Activated naive CD8-positive, alpha-beta T cell treated with anti-CD3 and anti-CD28 coated beads, Interleukin-2, amount 50 U/mL, for 24 hours (primary cell): ENCODE results near the gene ZNF425.
"Not testable (repeated sequence)": the region's sequence is repeated elsewhere in the genome, so short reads cannot be mapped to it uniquely, and the experiment has no call there.

Experiments
- ATAC-seq: fragments of 150-1000 bp; cut with Tn5 transposase; one replicate; pipeline ENCODE4 v1.10.0; 2021
- DNase-seq: peaks from one replicate; pipeline ENCODE4 v3.0.0; 2021
- H3K27ac Mint-ChIP-seq: one replicate; pipeline ENCODE4 v1.8.0; 2021; ENCODE audit warnings: mild to moderate bottlenecking, mixed read lengths
- H3K27me3 Mint-ChIP-seq: one replicate; pipeline ENCODE4 v1.8.0; 2021; ENCODE audit warnings: mixed read lengths
- H3K36me3 Mint-ChIP-seq: one replicate; pipeline ENCODE4 v1.8.0; 2021; ENCODE audit warnings: low read depth, mixed read lengths
- H3K4me1 Mint-ChIP-seq: one replicate; pipeline ENCODE4 v1.8.0; 2021; ENCODE audit warnings: mixed read lengths
- H3K4me3 Mint-ChIP-seq: one replicate; pipeline ENCODE4 v1.8.0; 2021; ENCODE audit warnings: mild to moderate bottlenecking, moderate library complexity, mixed read lengths
- H3K9me3 Mint-ChIP-seq: one replicate; pipeline ENCODE4 v1.8.0; 2021; ENCODE audit warnings: mixed read lengths

Gene ZNF425

GRCh38 chr7:149100821-149101220 lies 25.3 kb downstream of the ZNF425 start:
- Mint-ChIP-seq H3K9me3 (no peaks in the 10 kb centered on the region), H3K27me3 (no peaks in the 10 kb centered on the region), H3K27ac (no peak overlapping the region), H3K4me1 (no peaks in the 10 kb centered on the region), H3K4me3 (no peak overlapping the region), H3K36me3 (no peaks in the 10 kb centered on the region)
- DNase-seq (no peak), ATAC-seq (no peak)

GRCh38 chr7:149099058-149099457 lies 27.1 kb downstream of the ZNF425 start:
- no peaks in the 10 kb centered on the region for H3K4me1 Mint-ChIP-seq
- no peaks in the 10 kb centered on the region for H3K9me3 Mint-ChIP-seq
- ATAC-seq (no peak), DNase-seq (no peak)
- no peak overlapping the region for H3K27ac Mint-ChIP-seq
- H3K4me3 Mint-ChIP-seq, result no peak overlapping the region
- H3K36me3 Mint-ChIP-seq, result no peaks in the 10 kb centered on the region
- no peaks in the 10 kb centered on the region for H3K27me3 Mint-ChIP-seq

GRCh38 chr7:149097088-149097487 lies 29.0 kb downstream of the ZNF425 start:
- no peaks in the 10 kb centered on the region for H3K36me3 Mint-ChIP-seq
- H3K4me3 Mint-ChIP-seq, result no peak overlapping the region
- DNase-seq, result no peak
- H3K27me3 Mint-ChIP-seq, result no peaks in the 10 kb centered on the region
- peak; percentile 10 for ATAC-seq
- peaks cover 6% of the 10 kb centered on the region for H3K4me1 Mint-ChIP-seq
- H3K9me3 Mint-ChIP-seq, result no peaks in the 10 kb centered on the region
- H3K27ac Mint-ChIP-seq, result no peak overlapping the region

GRCh38 chr7:149093228-149093627 lies 32.9 kb downstream of the ZNF425 start:
- Mint-ChIP-seq H3K4me3 (no peak overlapping the region), H3K36me3 (peaks cover 3% of the 10 kb centered on the region), H3K27ac (no peak overlapping the region), H3K9me3 (no peaks in the 10 kb centered on the region), H3K4me1 (peaks cover 22% of the 10 kb centered on the region), H3K27me3 (no peaks in the 10 kb centered on the region)
- DNase-seq, result no peak
- ATAC-seq, result no peak

- H3K27me3 Mint-ChIP-seq, DNase-seq, H3K36me3 Mint-ChIP-seq, H3K27ac Mint-ChIP-seq, ATAC-seq, H3K9me3 Mint-ChIP-seq: not testable (repeated sequence)
- H3K4me3 Mint-ChIP-seq, result peak overlapping the region; percentile 46
- peaks cover 27% of the 10 kb centered on the region for H3K4me1 Mint-ChIP-seq
These were observed 33.9 kb downstream of the ZNF425 start for GRCh38 chr7:149092244-149092643.

- H3K4me3 Mint-ChIP-seq, result peak within 1 kb of the TSS; percentile 89
- H3K4me1 Mint-ChIP-seq, result peaks cover 27% of the 10 kb centered on the region
- peak; percentile 97 for DNase-seq
- peaks cover 2% of the 10 kb centered on the region for H3K9me3 Mint-ChIP-seq
- peaks cover 11% of the 10 kb centered on the region for H3K36me3 Mint-ChIP-seq
- no peaks in the 10 kb centered on the region for H3K27me3 Mint-ChIP-seq
- peak within 1 kb of the TSS; percentile 98 for H3K27ac Mint-ChIP-seq
- peak; percentile 91 for ATAC-seq
These were observed 35.5 kb downstream of the ZNF425 start, which contains the start of gene ZNF786 for GRCh38 chr7:149090397-149091195. Gene ZNF786 (minus strand): TSS chr7:149090718. CDS start chr7:149090640, 78 bp downstream.

GRCh38 chr7:149087376-149087775 lies 38.7 kb downstream of the ZNF425 start:
- DNase-seq, result no peak
- Mint-ChIP-seq H3K4me1 (peaks cover 22% of the 10 kb centered on the region), H3K27ac (no peak overlapping the region), H3K27me3 (no peaks in the 10 kb centered on the region), H3K4me3 (no peak overlapping the region), H3K9me3 (peaks cover 4% of the 10 kb centered on the region), H3K36me3 (peaks cover 27% of the 10 kb centered on the region)
- ATAC-seq, result no peak

GRCh38 chr7:149085866-149086265 lies 40.3 kb downstream of the ZNF425 start:
- H3K9me3 Mint-ChIP-seq, result peaks cover 4% of the 10 kb centered on the region
- peaks cover 27% of the 10 kb centered on the region for H3K36me3 Mint-ChIP-seq
- no peaks in the 10 kb centered on the region for H3K27me3 Mint-ChIP-seq
- H3K4me3 Mint-ChIP-seq, result no peak overlapping the region
- no peak for DNase-seq
- H3K4me1 Mint-ChIP-seq, result peaks cover 22% of the 10 kb centered on the region
- no peak for ATAC-seq
- H3K27ac Mint-ChIP-seq, result no peak overlapping the region

- Mint-ChIP-seq H3K27ac (no peak overlapping the region), H3K4me1 (peaks cover 16% of the 10 kb centered on the region), H3K4me3 (no peak overlapping the region), H3K27me3 (no peaks in the 10 kb centered on the region), H3K9me3 (peaks cover 4% of the 10 kb centered on the region), H3K36me3 (peaks cover 26% of the 10 kb centered on the region)
- ATAC-seq, result no peak
- no peak for DNase-seq
These were observed 41.7 kb downstream of the ZNF425 start for GRCh38 chr7:149084407-149084806.

GRCh38 chr7:149081914-149082313 lies 44.2 kb downstream of the ZNF425 start:
- Mint-ChIP-seq H3K9me3 (peaks cover 4% of the 10 kb centered on the region), H3K4me1 (peaks cover 5% of the 10 kb centered on the region), H3K27ac (no peak overlapping the region), H3K36me3 (peaks cover 32% of the 10 kb centered on the region), H3K4me3 (no peak overlapping the region), H3K27me3 (no peaks in the 10 kb centered on the region)
- DNase-seq (no peak), ATAC-seq (no peak)

GRCh38 chr7:149077594-149077993 lies 48.5 kb downstream of the ZNF425 start:
- no peaks in the 10 kb centered on the region for H3K9me3 Mint-ChIP-seq
- H3K4me1 Mint-ChIP-seq, result peaks cover 5% of the 10 kb centered on the region
- peaks cover 21% of the 10 kb centered on the region for H3K36me3 Mint-ChIP-seq
- no peak overlapping the region for H3K27ac Mint-ChIP-seq
- DNase-seq (no peak), ATAC-seq (no peak)
- H3K4me3 Mint-ChIP-seq, result no peak overlapping the region
- no peaks in the 10 kb centered on the region for H3K27me3 Mint-ChIP-seq

GRCh38 chr7:149075286-149075685 lies 50.8 kb downstream of the ZNF425 start:
- H3K27me3 Mint-ChIP-seq, result no peaks in the 10 kb centered on the region
- H3K9me3 Mint-ChIP-seq, result no peaks in the 10 kb centered on the region
- no peak overlapping the region for H3K4me3 Mint-ChIP-seq
- no peak for DNase-seq
- ATAC-seq, result no peak
- no peak overlapping the region for H3K27ac Mint-ChIP-seq
- H3K4me1 Mint-ChIP-seq, result peaks cover 2% of the 10 kb centered on the region
- peaks cover 24% of the 10 kb centered on the region for H3K36me3 Mint-ChIP-seq

GRCh38 chr7:149074116-149074885 lies 51.8 kb downstream of the ZNF425 start:
- DNase-seq (no peak), ATAC-seq (no peak)
- Mint-ChIP-seq H3K36me3 (peaks cover 22% of the 10 kb centered on the region), H3K4me1 (peaks cover 2% of the 10 kb centered on the region), H3K27ac (no peak overlapping the region), H3K9me3 (no peaks in the 10 kb centered on the region), H3K27me3 (no peaks in the 10 kb centered on the region), H3K4me3 (no peak overlapping the region)

- Mint-ChIP-seq H3K4me1 (peaks cover 2% of the 10 kb centered on the region), H3K36me3 (peaks cover 21% of the 10 kb centered on the region), H3K4me3 (peak overlapping the region; percentile 67), H3K27ac (no peak overlapping the region), H3K9me3 (no peaks in the 10 kb centered on the region), H3K27me3 (no peaks in the 10 kb centered on the region)
- ATAC-seq, result no peak
- no peak for DNase-seq
These were observed 53.7 kb downstream of the ZNF425 start for GRCh38 chr7:149072438-149072775.
